Smooth muscle cell of the umbilical artery (primary cell): ENCODE measurements around the gene FCN3. TPM values are rescaled to one million over a fixed set of nuclear protein-coding genes. Genes with fewer than 3 reads are reported as not detected.

ENCODE experiments used
- total RNA-seq: library from RNA; depleted of rRNA; stranded (reverse); fragments of >200 nt; gene quantifications from 2 replicates; pipeline ENCODE4 v1.2.3, GENCODE V29; 2014

Gene FCN3
- not detected in 2 replicates for total RNA-seq

DNA sequence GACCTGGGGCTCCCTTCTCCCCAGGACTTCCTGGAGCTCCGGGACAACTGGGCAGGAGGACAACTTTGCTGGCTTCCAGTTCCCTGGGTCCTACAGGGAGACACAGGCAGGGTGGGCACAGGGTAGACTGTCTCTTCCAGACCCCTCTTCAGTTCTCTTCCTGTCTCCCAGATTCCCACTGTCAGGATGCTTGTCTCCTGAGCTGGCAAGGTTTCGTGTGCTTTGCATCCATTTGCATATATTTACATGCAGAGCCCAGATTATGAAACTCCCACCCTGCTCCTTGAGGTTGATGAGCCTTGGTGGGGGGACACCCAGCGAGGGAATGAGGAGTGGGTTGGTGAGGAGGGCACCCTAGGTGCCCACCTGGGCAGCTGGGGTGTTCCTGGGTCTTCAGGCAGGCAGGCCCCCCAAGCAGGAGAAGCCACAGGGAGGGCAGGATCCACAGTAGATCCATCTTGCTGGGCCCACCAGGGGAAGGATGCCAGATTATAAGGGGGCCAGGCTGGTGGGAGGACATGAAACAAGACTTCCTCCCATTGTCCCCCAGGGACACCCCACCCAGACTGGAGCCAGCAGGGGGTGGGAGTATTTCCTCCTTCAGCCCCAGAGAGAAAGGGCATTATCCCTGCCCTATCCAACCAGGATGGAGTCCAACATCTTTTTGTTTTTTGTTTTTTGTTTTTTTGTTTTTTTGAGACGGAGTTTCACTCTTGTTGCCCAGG, at the start of gene FCN3:
Gene FCN3 (minus strand): TSS at position 463 of the 725 bp plus-strand sequence. CDS start 6 bp downstream, at position 457.

DNA sequence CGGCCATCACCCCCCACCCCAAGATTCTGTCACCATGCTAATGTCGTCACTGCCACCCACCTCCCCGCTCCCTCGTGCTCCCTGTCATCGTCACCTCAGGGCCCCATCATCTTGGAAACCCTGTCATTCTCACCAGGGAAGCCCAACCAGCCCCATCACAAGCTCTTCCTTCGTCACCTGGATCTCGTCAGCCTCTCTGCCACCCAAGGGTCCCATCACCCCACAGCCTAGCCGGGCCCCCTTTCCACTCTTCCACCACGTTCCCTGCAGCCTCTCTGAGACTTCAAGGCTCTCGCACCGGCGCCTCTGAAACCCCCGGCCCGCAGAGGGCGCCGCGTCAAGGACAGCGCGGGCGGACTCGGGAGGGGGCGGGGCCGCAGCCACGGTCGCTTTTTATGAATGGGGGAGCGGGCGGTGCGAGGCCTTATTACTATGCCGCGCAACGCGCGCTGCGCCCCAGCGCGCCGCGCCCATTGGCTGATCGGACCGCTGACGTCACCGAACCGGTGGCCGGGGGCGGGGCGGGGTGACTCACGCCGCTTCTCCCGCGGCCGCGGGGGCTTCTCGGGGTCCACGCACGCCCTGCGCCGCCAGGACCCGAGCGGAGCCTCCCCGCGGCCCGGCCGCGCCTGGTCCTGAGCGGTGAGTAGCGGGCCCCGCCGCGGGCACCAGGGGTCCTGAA, 17.6 kb upstream of the FCN3 start, which contains the start of gene GPR3:
Gene GPR3 (plus strand): TSS at position 527 of the 682 bp plus-strand sequence. CDS start 1,177 bp downstream, outside the sequence.

DNA sequence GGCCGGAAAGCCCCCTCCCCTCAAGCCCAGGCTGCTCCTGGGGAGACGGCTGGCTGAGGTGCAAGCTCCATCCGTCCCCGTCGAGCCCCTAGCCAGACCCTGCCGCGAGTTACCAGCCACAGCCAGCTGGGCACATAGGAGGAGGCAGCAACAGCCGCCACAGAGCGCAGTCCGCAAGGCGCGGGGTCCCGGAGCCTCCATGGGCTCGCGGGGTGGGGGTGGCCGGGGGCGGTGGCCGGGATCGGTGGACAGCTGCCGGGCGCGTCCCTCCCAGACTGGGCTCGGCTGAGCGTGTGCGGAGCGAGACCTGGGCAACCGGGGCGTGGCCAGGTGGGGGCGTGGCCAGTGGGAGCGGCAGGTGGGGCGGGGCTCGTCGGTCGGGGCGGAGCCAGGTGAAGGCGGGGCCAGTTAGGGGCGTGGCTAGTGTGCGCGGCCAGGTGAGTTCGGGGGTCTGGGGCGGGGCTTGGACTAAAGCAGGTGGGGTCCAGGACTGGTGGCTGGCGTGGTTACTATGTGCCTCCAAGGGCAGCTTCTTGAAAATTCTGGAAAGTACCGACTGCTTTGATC, 8.5 kb upstream of the FCN3 start, which contains the start of gene CD164L2:
Gene CD164L2 (minus strand): TSS at position 295 of the 567 bp plus-strand sequence. CDS start 94 bp downstream, at position 201.

DNA sequence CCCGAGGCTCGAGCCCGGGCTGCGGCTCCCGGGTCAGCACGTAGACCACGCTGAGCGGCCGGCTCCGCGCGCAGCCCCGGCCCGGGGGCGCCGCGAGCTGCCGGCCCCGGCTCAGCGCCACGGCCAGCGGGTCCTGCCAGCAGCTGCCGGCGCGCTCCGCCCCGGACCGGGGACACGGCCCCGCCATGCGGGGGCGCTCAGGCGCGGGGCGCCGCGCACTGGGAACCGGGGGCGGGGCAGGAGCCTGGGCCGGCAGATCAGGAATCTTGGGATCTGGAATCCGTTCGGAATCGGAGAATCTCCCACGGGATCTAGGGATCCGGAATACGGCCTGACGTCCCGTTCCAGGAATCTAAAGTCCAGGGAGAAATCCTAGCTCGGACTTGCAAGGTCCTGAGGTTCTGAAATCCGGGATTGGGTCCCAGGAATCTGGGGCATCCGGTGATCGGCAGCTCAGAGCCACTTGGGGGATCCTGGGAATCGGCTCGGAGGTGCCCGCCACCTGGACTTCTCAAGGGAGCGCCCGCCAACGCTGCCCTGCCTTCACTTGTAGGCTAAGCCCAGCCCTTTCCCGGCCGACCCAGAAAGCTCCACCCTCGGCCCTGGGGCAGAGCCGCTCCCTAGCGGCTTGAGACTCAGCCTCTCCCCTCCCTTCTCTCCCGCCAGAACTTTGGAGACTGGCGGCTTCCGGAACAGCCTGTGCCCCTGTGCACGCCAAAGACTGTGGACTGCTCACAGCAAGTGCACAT, 8.0 kb downstream of the FCN3 start, which contains the start of gene MAP3K6:
Gene MAP3K6 (minus strand): TSS at position 551 of the 749 bp plus-strand sequence. CDS start 364 bp downstream, at position 187.

DNA sequence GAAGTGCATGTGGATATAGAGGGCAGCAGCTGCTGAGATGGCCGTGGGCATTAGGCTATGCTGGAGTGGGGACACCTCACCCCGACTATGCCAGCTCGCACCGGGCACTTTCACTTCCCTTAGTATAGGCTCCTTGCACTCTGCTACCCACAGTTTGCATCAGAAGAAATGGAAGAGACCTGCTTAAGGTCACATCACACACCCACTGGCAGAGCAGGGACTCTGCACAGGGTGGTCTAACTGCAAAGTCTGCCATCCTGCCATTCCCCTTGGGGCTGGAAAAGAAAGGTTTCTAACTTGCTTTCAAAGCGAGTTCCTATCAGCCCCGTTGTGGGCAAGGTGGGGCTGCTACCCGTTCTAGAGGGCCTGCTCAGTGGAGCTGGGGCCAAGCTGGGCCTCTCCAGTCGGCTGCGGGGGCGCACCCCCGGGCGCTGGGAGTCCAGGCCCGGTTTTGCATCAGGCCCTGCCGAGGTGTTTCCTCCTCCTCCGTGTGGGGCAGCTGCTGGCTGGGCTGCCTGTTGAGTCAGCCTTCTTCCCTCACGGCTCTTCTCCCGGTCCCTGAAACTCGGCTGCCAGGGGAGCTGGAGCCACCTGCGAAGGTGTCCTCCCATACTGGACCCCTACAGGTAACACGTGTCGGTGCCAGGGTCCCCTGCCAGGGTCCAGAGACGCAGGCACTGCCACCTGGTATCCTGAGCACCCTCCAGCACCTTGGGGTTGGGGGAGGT, 32.9 kb downstream of the FCN3 start, which contains the start of gene SYTL1:
Gene SYTL1 (plus strand): TSS at position 498 of the 728 bp plus-strand sequence. CDS start 3,313 bp downstream, outside the sequence.

DNA sequence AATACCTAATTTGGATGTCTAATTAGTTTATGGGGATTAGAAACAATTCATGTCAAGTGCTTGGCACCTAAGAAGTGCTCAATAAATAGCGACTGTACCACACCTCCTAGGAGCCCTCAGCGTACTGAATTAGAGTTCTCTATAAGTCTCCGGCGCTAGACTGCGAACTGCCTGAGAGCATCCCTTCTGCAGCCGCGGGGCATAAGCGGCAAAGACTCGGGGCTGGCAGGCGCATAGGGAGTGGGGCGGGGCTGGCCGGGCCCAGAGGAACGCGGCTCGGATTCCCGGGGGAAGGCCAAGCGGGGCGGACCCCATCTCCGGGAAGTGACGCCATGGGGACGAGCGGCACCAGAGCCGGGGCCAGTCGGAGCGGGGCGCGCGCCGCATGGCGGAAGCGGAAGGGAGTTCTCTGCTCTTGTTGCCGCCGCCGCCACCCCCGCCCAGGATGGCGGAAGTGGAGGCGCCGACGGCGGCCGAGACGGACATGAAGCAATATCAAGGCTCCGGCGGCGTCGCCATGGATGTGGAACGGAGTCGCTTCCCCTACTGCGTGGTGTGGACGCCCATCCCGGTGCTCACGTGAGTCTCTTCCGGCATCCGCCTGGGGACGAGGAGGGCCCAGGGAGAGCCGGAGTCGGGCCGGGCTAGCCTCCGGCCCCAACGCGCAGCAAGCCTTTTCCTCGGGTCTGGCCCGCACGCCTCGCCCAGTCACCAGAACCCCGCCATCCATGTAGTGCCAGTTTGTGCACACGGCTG, 52.6 kb downstream of the FCN3 start, which contains the start of gene TMEM222:
Gene TMEM222 (plus strand): TSS at position 351 of the 756 bp plus-strand sequence. CDS start 35 bp downstream, at position 386.

Other genes with a start within 250 kb of the FCN3 start
- 9.2 and 27.8 TPM in 2 replicates for gene SLC9A1, start 219.7 kb downstream of the FCN3 start, total RNA-seq
- gene WDTC1, start 140.2 kb downstream of the FCN3 start, total RNA-seq, result 21.1 and 35.8 TPM in 2 replicates
- 15.7 and 20.8 TPM in 2 replicates for gene TMEM222, start 52.7 kb downstream of the FCN3 start, total RNA-seq
- gene SYTL1, start 32.8 kb downstream of the FCN3 start, total RNA-seq, result 0.23 and 0.59 TPM in 2 replicates
- 11.3 and 18.7 TPM in 2 replicates for gene MAP3K6, start 7.9 kb downstream of the FCN3 start, total RNA-seq
- not detected in 2 replicates for gene CD164L2, start 8.5 kb upstream of the FCN3 start, total RNA-seq
- gene GPR3, start 17.8 kb upstream of the FCN3 start, total RNA-seq, result 0.89 and 1.1 TPM in 2 replicates
- 12.5 and 36.5 TPM in 2 replicates for gene WASF2, start 115.3 kb upstream of the FCN3 start, total RNA-seq
- 8.0 and 15.5 TPM in 2 replicates for gene AHDC1, start 229.3 kb upstream of the FCN3 start, total RNA-seq